ENCODE results near the gene SIAH1. TPM values are rescaled to one million over a fixed set of nuclear protein-coding genes. Genes with fewer than 3 reads are reported as not detected.

The SIAH1 gene
- polyA plus RNA-seq, 1 donor from 2014 or later = 96.6 TPM

DNA sequence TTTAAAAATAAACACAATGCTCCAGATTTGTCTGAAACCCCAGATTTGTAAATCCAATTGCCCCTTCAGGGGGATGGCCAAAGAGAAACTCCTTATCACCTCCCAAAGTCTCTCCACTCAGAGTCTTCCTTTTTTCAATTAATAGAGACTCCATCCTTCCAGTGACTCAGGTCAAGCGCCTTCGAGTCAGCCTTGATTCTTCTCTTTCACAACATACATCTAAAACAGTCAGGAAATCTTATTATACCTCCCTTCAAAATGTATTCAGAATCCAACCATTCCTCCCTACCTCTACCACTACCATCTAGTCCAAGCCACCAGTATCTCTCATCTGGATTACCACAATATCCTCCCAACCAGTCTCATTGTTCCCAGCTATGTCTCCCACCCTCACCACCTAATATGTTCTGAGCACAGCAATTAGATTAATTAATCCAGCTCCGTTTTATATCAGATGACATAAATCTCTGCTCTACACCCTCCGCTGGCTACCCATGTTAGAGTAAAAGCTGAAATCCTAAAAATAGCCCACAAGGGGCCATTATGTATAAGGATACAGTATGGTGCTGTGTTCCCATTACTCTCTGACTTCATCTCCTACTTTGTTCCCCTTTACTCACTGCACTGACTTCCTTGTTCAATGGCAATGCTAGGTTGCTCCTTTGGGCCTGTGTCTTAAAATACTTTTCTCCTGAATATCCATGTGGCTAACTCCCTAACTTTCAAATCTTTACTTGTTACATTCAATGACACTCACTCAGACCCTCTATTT lies 11.8 kb downstream of the SIAH1 start:
- H3K9me3 ChIP-seq (ENCODE audit: low read length) = no peaks in the 10 kb centered on the region
- H3K9me2 ChIP-seq (ENCODE audit: insufficient read depth, low read length) = no peaks in the 10 kb centered on the region
- H3K9ac ChIP-seq (ENCODE audit: low read length) = no peak overlapping the region
- H3K4me3 ChIP-seq (ENCODE audit: low read length) = no peak overlapping the region
- no peak overlapping the region for H2AFZ ChIP-seq (ENCODE audit: low read depth, low read length)
- H3K4me2 ChIP-seq (ENCODE audit: low read length) = no peak overlapping the region
- H3K36me3 ChIP-seq (ENCODE audit: insufficient read depth, low read length) = no peaks in the 10 kb centered on the region
- TF ChIP-seq SMC3 (conservative IDR thresholded peaks at IDR 0.05; ENCODE audit: poor library complexity) (no peak), EZH2 (IDR thresholded peaks at IDR 0.05; ENCODE audit: borderline replicate concordance, insufficient read depth, low read length, poor library complexity, severe bottlenecking) (no peak), MXI1 (conservative IDR thresholded peaks at IDR 0.05; ENCODE audit: poor library complexity, severe bottlenecking) (no peak), TAF1 (IDR thresholded peaks at IDR 0.05; ENCODE audit: low read depth) (no peak), EP300 (conservative IDR thresholded peaks at IDR 0.05; ENCODE audit: poor library complexity, severe bottlenecking) (no peak), REST (IDR thresholded peaks at IDR 0.05; ENCODE audit: borderline replicate concordance) (no peak)
- TF ChIP-seq, protein P1, sequence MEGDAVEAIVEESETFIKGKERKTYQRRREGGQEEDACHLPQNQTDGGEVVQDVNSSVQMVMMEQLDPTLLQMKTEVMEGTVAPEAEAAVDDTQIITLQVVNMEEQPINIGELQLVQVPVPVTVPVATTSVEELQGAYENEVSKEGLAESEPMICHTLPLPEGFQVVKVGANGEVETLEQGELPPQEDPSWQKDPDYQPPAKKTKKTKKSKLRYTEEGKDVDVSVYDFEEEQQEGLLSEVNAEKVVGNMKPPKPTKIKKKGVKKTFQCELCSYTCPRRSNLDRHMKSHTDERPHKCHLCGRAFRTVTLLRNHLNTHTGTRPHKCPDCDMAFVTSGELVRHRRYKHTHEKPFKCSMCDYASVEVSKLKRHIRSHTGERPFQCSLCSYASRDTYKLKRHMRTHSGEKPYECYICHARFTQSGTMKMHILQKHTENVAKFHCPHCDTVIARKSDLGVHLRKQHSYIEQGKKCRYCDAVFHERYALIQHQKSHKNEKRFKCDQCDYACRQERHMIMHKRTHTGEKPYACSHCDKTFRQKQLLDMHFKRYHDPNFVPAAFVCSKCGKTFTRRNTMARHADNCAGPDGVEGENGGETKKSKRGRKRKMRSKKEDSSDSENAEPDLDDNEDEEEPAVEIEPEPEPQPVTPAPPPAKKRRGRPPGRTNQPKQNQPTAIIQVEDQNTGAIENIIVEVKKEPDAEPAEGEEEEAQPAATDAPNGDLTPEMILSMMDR (IDR thresholded peaks at IDR 0.05; ENCODE audit: poor library complexity, severe bottlenecking) = no peak
- peaks cover 96% of the 10 kb centered on the region for H3K79me2 ChIP-seq (replicated peaks; ENCODE audit: insufficient read depth, low read length)
- H3F3A ChIP-seq (ENCODE audit: insufficient read depth, low read length, poor library complexity, severe bottlenecking) = peaks cover 3% of the 10 kb centered on the region
- H4K20me1 ChIP-seq (ENCODE audit: insufficient read depth) = peaks cover 41% of the 10 kb centered on the region
- H3K27me3 ChIP-seq (ENCODE audit: insufficient read depth, low read depth, low read length) = no peaks in the 10 kb centered on the region
- H3K27ac ChIP-seq (ENCODE audit: low read length) = no peak overlapping the region

DNA sequence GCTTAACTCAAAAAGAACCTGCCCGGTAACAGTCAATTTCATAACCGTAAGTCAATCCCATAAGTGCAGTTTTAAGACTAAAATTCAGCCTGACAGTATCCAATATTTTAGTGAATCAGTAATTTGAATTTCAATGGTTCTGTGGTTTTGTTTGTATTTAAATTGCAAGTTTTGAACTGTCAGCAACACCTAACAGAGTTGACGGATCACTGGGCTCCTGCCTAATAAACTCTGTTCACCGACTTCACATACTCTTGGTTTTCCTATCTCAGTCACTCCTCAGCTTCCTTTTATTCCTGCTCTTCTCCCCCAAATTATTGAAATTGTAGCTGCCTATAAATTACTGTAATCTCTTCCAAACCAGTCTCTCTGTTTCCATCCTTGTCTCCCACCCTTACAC lies 12.5 kb downstream of the SIAH1 start:
- Histone ChIP-seq H3K4me2 (ENCODE audit: low read length) (no peak overlapping the region), H3K9ac (ENCODE audit: low read length) (no peak overlapping the region), H3K27me3 (ENCODE audit: insufficient read depth, low read depth, low read length) (no peaks in the 10 kb centered on the region), H3F3A (ENCODE audit: insufficient read depth, low read length, poor library complexity, severe bottlenecking) (peaks cover 3% of the 10 kb centered on the region), H3K36me3 (ENCODE audit: insufficient read depth, low read length) (no peaks in the 10 kb centered on the region), H3K9me3 (ENCODE audit: low read length) (no peaks in the 10 kb centered on the region), H3K27ac (ENCODE audit: low read length) (no peak overlapping the region), H3K9me2 (ENCODE audit: insufficient read depth, low read length) (no peaks in the 10 kb centered on the region), H2AFZ (ENCODE audit: low read depth, low read length) (no peak overlapping the region), H3K4me3 (ENCODE audit: low read length) (no peak overlapping the region), H4K20me1 (ENCODE audit: insufficient read depth) (peaks cover 42% of the 10 kb centered on the region), H3K79me2 (replicated peaks; ENCODE audit: insufficient read depth, low read length) (peaks cover 97% of the 10 kb centered on the region)
- TF ChIP-seq EP300 (conservative IDR thresholded peaks at IDR 0.05; ENCODE audit: poor library complexity, severe bottlenecking) (no peak), POLR2AphosphoS5 (IDR thresholded peaks at IDR 0.05) (no peak), EZH2 (IDR thresholded peaks at IDR 0.05; ENCODE audit: borderline replicate concordance, insufficient read depth, low read length, poor library complexity, severe bottlenecking) (no peak), SMC3 (conservative IDR thresholded peaks at IDR 0.05; ENCODE audit: poor library complexity) (no peak), REST (IDR thresholded peaks at IDR 0.05; ENCODE audit: borderline replicate concordance) (no peak), MXI1 (conservative IDR thresholded peaks at IDR 0.05; ENCODE audit: poor library complexity, severe bottlenecking) (no peak), TAF1 (IDR thresholded peaks at IDR 0.05; ENCODE audit: low read depth) (no peak), RAD21 (conservative IDR thresholded peaks at IDR 0.05) (no peak)
- TF ChIP-seq, protein P1 (IDR thresholded peaks at IDR 0.05; ENCODE audit: poor library complexity, severe bottlenecking) = no peak

Data from neural cell (in vitro differentiated cells).